Coronary artery (tissue), 2 donors: ENCODE results near the gene PTPN14.
"Not testable (repeated sequence)": the region's sequence is repeated elsewhere in the genome, so short reads cannot be mapped to it uniquely, and the experiment has no call there.

Experiments
- DNase-seq: peaks from one replicate; pipeline ENCODE4 v3.0.0-alpha.2; 2017; ENCODE audit warnings: low spot score
- H3K27ac ChIP-seq, 2 donors: fragments of 200-600 bp; sonication (generic); one replicate each; pipeline ENCODE4 v1.5.1; 2016 to 2019
- H3K4me3 ChIP-seq: fragments of 200-600 bp; sonication (generic); 2 replicates; pipeline ENCODE4 v1.5.1; 2016; ENCODE audit warnings: mild to moderate bottlenecking, moderate library complexity
- CTCF ChIP-seq: fragments of 200-600 bp; sonication (generic); IDR thresholded peaks from one replicate; pipeline ENCODE4 v1.5.1; 2019; ENCODE audit warnings: antibody characterized with exemption

The PTPN14 gene

GRCh38 chr1:214584805-214585766, 33.7 kb upstream of the PTPN14 start:
- TF ChIP-seq CTCF: peak; percentile 39
- no peak for DNase-seq
- H3K27ac ChIP-seq: no peak overlapping the region
- no peak overlapping the region for H3K4me3 ChIP-seq

DNA sequence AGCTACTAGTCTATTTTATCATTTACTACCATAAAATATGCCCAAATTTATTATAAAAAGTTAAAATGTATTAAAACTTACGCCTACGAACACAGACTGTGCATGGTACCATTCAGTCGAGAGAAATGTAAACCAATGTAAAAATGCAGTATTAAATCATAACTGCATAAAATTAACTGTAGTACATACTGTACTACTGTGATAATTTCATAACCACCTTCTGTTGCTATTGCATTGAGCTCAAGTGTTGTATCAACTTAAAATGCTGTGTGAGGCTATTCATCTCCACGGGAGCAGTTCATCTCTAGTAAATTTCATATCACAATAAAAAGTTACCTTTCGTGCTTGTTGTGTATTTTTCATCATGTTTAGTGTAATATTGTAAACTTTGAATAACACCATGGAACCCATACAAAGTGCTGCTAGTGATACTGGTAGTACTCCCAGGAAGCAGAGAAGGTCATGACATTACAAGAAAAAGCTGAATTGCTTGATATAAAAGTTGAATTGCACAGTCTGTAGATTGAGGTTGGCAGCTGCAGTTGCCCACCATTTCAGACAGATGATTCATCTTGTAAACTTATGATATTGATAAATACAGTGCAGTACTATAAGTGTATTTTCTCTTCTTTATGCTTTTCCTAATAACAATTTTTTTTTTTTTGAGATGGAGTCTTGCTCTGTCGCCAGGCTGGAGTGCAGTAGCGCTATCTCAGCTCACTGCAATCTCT, 32.6 kb upstream of the PTPN14 start:
- no peak overlapping the region for H3K4me3 ChIP-seq
- no peak for TF ChIP-seq CTCF
- DNase-seq: no peak
- H3K27ac ChIP-seq: no peak overlapping the region

DNA sequence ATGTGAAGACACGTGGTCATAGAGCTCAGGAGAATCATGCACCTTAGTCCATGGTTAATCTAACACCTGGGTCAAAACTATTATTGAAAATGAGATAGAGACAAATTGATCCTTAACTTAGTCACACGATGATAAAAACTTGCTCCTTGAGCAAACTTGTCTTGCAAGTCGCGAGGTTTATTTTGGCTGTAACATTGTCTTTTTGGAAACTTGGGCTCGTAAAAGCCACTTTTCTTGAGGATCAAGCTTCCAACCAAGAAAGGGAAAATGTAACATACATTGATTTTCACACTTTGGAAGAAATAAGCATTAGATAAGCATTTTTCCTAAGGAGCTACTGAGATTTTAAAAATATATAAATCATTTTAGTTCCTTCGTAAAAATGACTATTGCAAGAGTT, 31.7 kb upstream of the PTPN14 start:
- no peak for DNase-seq
- Histone ChIP-seq H3K27ac (no peak overlapping the region), H3K4me3 (no peak overlapping the region)
- no peak for TF ChIP-seq CTCF

DNA sequence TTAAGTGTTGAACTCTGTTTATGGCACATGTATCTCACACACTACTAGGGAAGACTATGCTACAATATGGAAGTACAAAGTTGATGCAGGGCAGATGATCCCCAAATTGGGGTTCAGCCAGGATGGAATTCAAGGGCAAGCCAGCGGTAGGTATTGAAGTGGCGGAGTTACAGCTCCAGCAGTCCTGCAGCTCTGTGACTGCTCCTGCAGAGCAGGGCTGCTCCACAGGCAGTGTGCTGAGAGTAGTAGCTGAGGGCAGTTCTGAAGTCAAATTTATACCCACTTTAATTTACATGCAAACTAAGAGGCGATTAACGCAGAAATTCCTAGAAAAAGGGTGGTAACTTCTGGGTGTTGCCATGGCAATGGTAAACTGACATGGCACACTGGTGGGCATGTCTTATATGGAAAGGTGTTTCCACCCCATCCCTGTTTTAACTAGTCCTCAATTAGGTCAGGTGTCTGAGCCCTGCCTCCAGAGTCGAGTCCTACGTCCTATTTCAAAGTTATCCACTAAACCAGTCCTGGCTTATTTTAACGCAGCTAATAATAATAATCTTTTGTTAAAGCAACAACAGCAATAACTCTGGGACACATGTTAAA, 31.0 kb upstream of the PTPN14 start:
- no peak overlapping the region for H3K4me3 ChIP-seq
- no peak overlapping the region for H3K27ac ChIP-seq
- DNase-seq: no peak
- no peak for TF ChIP-seq CTCF

GRCh38 chr1:214581785-214582184, 30.4 kb upstream of the PTPN14 start:
- no peak for DNase-seq
- no peak for TF ChIP-seq CTCF
- Histone ChIP-seq H3K27ac (no peak overlapping the region), H3K4me3 (no peak overlapping the region)

- TF ChIP-seq CTCF: no peak
- Histone ChIP-seq H3K27ac (no peak overlapping the region), H3K4me3 (no peak overlapping the region)
- DNase-seq: no peak
Measured at GRCh38 chr1:214579183-214579582, 27.8 kb upstream of the PTPN14 start.

DNA sequence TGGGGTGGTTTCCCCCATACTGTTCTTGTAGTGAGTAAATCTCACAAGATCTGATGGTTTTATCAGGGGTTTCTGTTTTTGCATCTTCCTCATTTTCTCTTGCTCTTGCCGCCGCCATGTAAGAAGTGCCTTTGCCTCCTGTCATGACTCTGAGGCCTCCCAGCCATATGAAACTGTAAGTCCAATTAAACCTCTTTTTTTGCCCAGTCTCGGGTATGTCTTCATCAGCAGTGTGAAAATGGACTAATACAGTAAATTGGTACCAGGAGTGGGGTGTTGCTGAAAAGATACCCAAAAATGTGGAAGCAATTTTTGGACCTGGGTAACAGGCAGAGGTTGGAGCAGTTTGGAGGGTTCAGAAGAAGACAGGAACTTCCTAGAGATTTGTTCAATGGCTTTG, 24.7 kb upstream of the PTPN14 start:
- DNase-seq, H3K4me3 ChIP-seq: not testable (repeated sequence)

More for the DNA sequence above, 24.7 kb upstream of the PTPN14 start:
- H3K27ac ChIP-seq: not testable (repeated sequence)
